Ascending aorta (tissue), 2 donors: ENCODE results near the gene RGS7BP. TPM values are rescaled to one million over a fixed set of nuclear protein-coding genes. Genes with fewer than 3 reads are reported as not detected.

Experiments
- DNase-seq, 2 donors: peaks; one replicate each; pipeline ENCODE4 v3.0.0-alpha.2; 2019; ENCODE audit warnings: low spot score in 2 of 2
- H3K27ac ChIP-seq, 2 donors: fragments of 200-600 bp; sonication (generic); one replicate each; pipeline ENCODE4 v1.5.1; 2016 to 2017; ENCODE audit warnings: mild to moderate bottlenecking in 1 of 2
- H3K27me3 ChIP-seq: fragments of 200-600 bp; sonication (generic); one replicate; pipeline ENCODE4 v1.5.1; 2017
- H3K36me3 ChIP-seq, 2 donors: fragments of 200-600 bp; sonication (generic); one replicate each; pipeline ENCODE4 v1.5.1; 2016
- H3K4me1 ChIP-seq, 2 donors: fragments of 200-600 bp; sonication (generic); one replicate each; pipeline ENCODE4 v1.5.1; 2016 to 2017; ENCODE audit warnings: mild to moderate bottlenecking in 1 of 2
- H3K4me3 ChIP-seq, 2 donors: fragments of 200-600 bp; sonication (generic); one replicate each; pipeline ENCODE4 v1.5.1; 2016 to 2017; ENCODE audit warnings: mild to moderate bottlenecking in 1 of 2
- H3K9me3 ChIP-seq, 2 donors: fragments of 200-600 bp; sonication (generic); one replicate each; pipeline ENCODE4 v1.5.1; 2016
- intact Hi-C: fragments of 100-400 bp; cut with DNase I; formaldehyde crosslinking; loops from one replicate; pipeline ENCODE4 v1.15.1; 2023
- total RNA-seq: library from RNA; depleted of rRNA; stranded (reverse); fragments of >200 nt; gene quantifications from one replicate; pipeline ENCODE4 v1.1.0, GENCODE V29; 2016
- TF ChIP-seq, protein P1 (sequence below), 3 experiments: fragments of 200-600 bp in 2 of 3; fragments of 450-650 bp in 1 of 3; sonication (generic) in 2 of 3; IDR thresholded peaks; one replicate each; pipeline ENCODE4 v1.5.1; 2016 to 2019; ENCODE audit warnings: antibody characterized with exemption in 3 of 3, mild to moderate bottlenecking in 1 of 3, moderate library complexity in 1 of 3

The RGS7BP gene
- total RNA-seq, 1 donor from 2014 or later, result 9.2 TPM

DNA sequence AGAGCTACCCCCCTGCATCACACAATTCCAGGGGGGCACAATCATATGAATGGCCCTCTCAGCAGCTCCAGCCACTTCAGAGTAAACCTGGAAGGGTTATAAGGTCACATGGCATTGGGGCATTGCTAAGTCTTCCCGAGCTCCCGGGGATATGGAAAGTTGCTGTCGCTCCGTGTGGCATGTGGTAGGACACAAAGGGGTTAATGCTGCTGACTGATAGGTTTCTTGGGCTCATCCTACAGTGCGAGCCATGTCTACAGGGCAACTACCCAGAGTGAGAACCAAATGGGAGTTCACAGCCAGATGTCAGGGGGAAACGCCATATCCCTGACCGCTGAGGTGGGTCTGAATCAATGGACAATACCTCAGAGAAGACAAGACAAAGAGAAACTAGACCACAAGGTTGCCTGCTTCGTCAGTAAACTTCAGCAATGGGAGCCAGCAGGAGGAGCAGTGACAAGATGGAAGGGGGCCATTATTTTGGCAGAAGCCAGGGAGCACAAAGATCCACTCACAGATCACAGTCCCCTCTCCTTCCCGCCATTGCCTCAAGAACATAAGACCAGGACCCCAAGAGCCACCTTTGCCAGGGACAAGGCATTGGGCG, 132.1 kb downstream of the RGS7BP start:
- Histone ChIP-seq H3K4me1 (no peaks in the 10 kb centered on the region), H3K27me3 (no peaks in the 10 kb centered on the region), H3K27ac (no peak overlapping the region), H3K4me3 (no peak overlapping the region), H3K36me3 (no peaks in the 10 kb centered on the region), H3K9me3 (no peaks in the 10 kb centered on the region)
- DNase-seq, result no peak
- TF ChIP-seq, protein P1, sequence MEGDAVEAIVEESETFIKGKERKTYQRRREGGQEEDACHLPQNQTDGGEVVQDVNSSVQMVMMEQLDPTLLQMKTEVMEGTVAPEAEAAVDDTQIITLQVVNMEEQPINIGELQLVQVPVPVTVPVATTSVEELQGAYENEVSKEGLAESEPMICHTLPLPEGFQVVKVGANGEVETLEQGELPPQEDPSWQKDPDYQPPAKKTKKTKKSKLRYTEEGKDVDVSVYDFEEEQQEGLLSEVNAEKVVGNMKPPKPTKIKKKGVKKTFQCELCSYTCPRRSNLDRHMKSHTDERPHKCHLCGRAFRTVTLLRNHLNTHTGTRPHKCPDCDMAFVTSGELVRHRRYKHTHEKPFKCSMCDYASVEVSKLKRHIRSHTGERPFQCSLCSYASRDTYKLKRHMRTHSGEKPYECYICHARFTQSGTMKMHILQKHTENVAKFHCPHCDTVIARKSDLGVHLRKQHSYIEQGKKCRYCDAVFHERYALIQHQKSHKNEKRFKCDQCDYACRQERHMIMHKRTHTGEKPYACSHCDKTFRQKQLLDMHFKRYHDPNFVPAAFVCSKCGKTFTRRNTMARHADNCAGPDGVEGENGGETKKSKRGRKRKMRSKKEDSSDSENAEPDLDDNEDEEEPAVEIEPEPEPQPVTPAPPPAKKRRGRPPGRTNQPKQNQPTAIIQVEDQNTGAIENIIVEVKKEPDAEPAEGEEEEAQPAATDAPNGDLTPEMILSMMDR (IDR thresholded peaks at IDR 0.05), result no peak
- intact Hi-C loops, result no loop called here

DNA sequence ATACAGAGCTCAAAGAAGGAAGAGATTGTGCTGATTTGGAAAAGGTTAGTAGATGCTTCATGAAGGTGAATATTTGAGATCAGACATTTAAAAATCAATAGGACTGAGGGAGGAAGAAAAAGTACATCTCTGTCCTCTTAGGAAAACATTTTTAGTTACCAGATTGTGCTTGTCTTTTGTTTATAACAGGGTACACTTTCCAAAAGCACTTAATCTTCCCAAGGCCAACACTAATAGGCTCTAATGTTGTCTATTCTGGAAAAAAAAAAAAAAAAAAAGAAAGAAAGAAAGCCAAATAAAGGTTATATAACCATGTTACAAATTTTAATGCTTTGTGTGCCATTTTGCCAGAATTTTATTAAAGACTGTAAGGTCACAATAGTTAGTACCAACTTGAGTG, 139.0 kb downstream of the RGS7BP start:
- no peaks in the 10 kb centered on the region for H3K27me3 ChIP-seq
- no peaks in the 10 kb centered on the region for H3K9me3 ChIP-seq
- intact Hi-C loops, result loop anchor here (5.0 kb wide), 1 partner anchor 842 kb away; no protein-coding TSS in a partner anchor

DNA sequence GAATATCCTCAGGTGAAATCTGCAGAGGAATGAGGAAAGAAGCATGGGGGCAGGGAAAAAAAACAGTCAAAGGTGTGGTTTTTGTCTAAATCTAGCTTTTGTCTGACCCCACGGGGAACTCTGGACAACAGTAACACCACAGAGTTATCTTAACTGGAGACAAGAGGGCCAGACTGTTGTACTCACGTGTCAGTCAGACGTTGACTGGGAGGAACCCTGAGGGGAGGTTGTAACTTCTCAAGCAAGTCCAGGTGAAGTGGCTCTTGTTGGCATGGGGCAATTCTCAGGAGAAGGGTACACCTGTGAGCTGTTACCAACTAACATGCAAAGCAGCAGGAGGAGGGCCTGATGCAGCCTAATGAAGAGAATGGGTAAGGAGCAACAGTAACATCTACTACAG, 140.4 kb downstream of the RGS7BP start:
- Histone ChIP-seq H3K9me3 (no peaks in the 10 kb centered on the region), H3K27ac (no peak overlapping the region), H3K4me1 (no peaks in the 10 kb centered on the region), H3K4me3 (no peak overlapping the region), H3K27me3 (no peaks in the 10 kb centered on the region), H3K36me3 (no peaks in the 10 kb centered on the region)
- TF ChIP-seq, protein P1 (IDR thresholded peaks at IDR 0.05), result no peak
- no peak for DNase-seq
- intact Hi-C loops, result no loop called here

More for the DNA sequence above, 139.0 kb downstream of the RGS7BP start:
- Histone ChIP-seq H3K27ac (no peak overlapping the region), H3K4me3 (no peak overlapping the region), H3K36me3 (no peaks in the 10 kb centered on the region), H3K4me1 (no peaks in the 10 kb centered on the region)
- TF ChIP-seq, protein P1 (IDR thresholded peaks at IDR 0.05), result no peak
- DNase-seq, result no peak

DNA sequence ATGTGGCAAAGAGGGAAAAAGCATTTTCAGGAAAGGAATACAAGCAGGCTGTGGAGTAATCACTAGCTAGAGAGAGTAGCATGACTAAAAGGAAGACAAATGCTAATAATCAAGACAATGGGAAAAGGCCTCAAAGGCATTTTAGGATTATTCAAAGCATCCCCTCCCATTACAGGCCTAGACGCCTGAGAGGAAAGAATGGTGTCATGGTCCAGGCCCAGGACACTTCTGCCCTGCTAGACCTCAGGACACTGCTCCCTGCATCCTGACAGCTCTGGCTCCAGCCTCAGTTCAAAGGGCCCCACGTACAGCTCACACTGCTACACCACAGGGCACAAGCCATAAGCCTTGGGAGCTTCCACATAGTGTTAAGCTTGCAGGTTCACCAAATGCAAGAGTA, 143.7 kb downstream of the RGS7BP start:
- no peaks in the 10 kb centered on the region for H3K9me3 ChIP-seq

DNA sequence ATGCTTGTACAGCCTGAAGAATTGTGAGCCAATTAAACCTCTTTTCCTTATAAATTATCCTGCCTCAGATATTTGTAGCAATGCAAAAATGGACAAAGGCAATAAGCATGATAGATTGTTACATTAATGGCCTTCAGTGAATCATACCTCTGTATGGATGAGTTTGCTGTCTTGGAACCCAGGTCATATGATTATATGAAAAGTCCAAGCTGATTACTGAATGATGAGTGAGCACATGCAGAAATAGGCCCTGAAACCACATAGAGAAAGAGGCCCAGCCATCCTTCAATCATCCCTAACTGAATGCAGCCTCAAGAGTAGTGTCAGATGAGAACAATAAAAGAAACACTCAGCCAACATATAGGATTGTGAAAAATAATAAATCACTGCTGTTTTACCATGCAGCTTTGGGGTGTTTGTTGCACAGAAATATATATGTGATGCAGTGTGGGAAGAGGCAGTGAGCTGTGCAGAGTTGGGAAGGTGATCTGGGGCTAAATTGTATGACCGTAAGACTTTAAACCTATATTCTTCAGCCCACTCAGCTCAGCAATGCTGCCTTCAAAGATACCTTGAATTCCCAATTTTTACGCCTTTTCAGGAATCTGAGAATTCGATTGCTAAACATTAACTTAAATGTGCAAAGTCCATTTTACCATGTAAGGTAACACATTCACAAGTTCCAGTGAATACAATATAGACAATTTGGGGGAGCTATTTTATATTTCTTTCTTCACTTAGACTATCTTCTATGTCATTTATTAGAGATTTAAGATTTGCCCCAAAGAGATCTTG, 148.1 kb downstream of the RGS7BP start:
- H3K9me3 ChIP-seq, result no peaks in the 10 kb centered on the region
- no peak overlapping the region for H3K27ac ChIP-seq
- no peaks in the 10 kb centered on the region for H3K4me1 ChIP-seq
- DNase-seq, result no peak
- TF ChIP-seq, protein P1 (IDR thresholded peaks at IDR 0.05), result no peak
- H3K36me3 ChIP-seq, result no peaks in the 10 kb centered on the region
- intact Hi-C loops, result no loop called here
- no peaks in the 10 kb centered on the region for H3K27me3 ChIP-seq
- H3K4me3 ChIP-seq, result no peak overlapping the region

More for the DNA sequence above, 143.7 kb downstream of the RGS7BP start:
- intact Hi-C loops, result no loop called here
- Histone ChIP-seq H3K4me1 (no peaks in the 10 kb centered on the region), H3K4me3 (no peak overlapping the region), H3K27me3 (no peaks in the 10 kb centered on the region), H3K36me3 (no peaks in the 10 kb centered on the region), H3K27ac (no peak overlapping the region)
- DNase-seq, result no peak
- TF ChIP-seq, protein P1 (IDR thresholded peaks at IDR 0.05), result no peak
